ENCODE results near the gene EPHA2. TPM values are rescaled to one million over a fixed set of nuclear protein-coding genes. Genes with fewer than 3 reads are reported as not detected.

The EPHA2 gene
- total and polyA plus RNA-seq, 2 donors (not counting 3 experiments of a cell fraction or from before 2014, with no cell fraction given), result 141 to 147 TPM

DNA sequence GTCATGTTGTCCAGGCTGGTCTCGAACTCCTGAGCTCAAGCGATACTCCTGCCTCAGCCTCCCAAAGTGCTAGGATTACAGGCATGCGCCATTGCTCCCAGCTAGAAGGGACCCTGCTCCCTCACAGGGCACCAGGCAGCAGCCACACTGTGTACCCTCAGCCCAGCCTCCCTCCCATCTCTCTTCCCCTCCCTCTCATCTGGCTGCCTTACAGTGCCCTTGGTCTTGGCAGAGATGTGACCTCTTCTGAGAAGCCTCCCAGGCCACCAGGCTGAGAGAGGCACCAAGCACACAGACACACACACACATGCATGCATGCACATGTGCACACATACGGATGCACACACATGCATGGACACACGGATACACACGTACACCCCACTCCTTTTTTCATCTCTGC lies 25.0 kb downstream of the EPHA2 start:
- BruUV-seq (replicated peaks), result no TSS peak
- TF ChIP-seq, protein P1, sequence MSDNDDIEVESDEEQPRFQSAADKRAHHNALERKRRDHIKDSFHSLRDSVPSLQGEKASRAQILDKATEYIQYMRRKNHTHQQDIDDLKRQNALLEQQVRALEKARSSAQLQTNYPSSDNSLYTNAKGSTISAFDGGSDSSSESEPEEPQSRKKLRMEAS (IDR thresholded peaks at IDR 0.05; ENCODE audit: insufficient read depth, insufficient read length), result no peak
- no peak for TF ChIP-seq MYC (IDR thresholded peaks at IDR 0.05; ENCODE audit: low read depth, low read length)
- no peak for TF ChIP-seq GATA2 (IDR thresholded peaks at IDR 0.05; ENCODE audit: insufficient read depth, insufficient read length, low read depth, low read length)
- TF ChIP-seq POLR2A (IDR thresholded peaks at IDR 0.05; ENCODE audit: low read depth, low read length), result no peak
- no peak for TF ChIP-seq EZH2 (IDR thresholded peaks at IDR 0.05; ENCODE audit: borderline replicate concordance, low read depth, low read length, severe bottlenecking)
- no peak for TF ChIP-seq JUN (IDR thresholded peaks at IDR 0.05; ENCODE audit: borderline replicate concordance, insufficient read depth, insufficient read length, low read depth)
- no peak for TF ChIP-seq POLR2AphosphoS5 (IDR thresholded peaks at IDR 0.05; ENCODE audit: insufficient read depth, low read depth, low read length)
- TF ChIP-seq, protein P2, sequence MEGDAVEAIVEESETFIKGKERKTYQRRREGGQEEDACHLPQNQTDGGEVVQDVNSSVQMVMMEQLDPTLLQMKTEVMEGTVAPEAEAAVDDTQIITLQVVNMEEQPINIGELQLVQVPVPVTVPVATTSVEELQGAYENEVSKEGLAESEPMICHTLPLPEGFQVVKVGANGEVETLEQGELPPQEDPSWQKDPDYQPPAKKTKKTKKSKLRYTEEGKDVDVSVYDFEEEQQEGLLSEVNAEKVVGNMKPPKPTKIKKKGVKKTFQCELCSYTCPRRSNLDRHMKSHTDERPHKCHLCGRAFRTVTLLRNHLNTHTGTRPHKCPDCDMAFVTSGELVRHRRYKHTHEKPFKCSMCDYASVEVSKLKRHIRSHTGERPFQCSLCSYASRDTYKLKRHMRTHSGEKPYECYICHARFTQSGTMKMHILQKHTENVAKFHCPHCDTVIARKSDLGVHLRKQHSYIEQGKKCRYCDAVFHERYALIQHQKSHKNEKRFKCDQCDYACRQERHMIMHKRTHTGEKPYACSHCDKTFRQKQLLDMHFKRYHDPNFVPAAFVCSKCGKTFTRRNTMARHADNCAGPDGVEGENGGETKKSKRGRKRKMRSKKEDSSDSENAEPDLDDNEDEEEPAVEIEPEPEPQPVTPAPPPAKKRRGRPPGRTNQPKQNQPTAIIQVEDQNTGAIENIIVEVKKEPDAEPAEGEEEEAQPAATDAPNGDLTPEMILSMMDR (IDR thresholded peaks at IDR 0.05; ENCODE audit: extremely low read depth in 1 of 2, insufficient read depth in 1 of 2, low read depth in 1 of 2, low read length in 2 of 2), result no peak
- TF ChIP-seq FOS (IDR thresholded peaks at IDR 0.05; ENCODE audit: borderline replicate concordance, insufficient read depth, low read length), result no peak
- H2AFZ ChIP-seq (ENCODE audit: low read depth, low read length), result no peak overlapping the region
- intact Hi-C loops (cut with micrococcal nuclease), result no loop called here
- peaks cover 70% of the 10 kb centered on the region for H3K79me2 ChIP-seq (ENCODE audit: control insufficient read depth, insufficient read depth, low read length)
- no peaks in the 10 kb centered on the region for H3K27me3 ChIP-seq (ENCODE audit: control insufficient read depth in 2 of 2, insufficient read depth in 2 of 2, low read length in 2 of 2)
- peaks cover 72 to 93% of the 10 kb centered on the region in 2 experiments for H3K36me3 ChIP-seq (ENCODE audit: control insufficient read depth in 2 of 2, extremely low read depth in 1 of 2, insufficient read depth in 2 of 2, low read length in 2 of 2)
- H3K9ac ChIP-seq (replicated peaks; ENCODE audit: extremely low read depth, insufficient read depth, low read length), result no peak overlapping the region
- H4K20me1 ChIP-seq (replicated peaks; ENCODE audit: control insufficient read depth, extremely low read depth, insufficient read depth, low read length), result no peaks in the 10 kb centered on the region
- no peak overlapping the region for H3K27ac ChIP-seq (ENCODE audit: insufficient read depth, low read depth, low read length)
- H3K9me3 ChIP-seq (replicated peaks; ENCODE audit: control insufficient read depth, insufficient read depth, low read length), result no peaks in the 10 kb centered on the region
- H3K9me1 ChIP-seq (replicated peaks; ENCODE audit: control insufficient read depth, extremely low read depth, insufficient read depth, low read length), result no peaks in the 10 kb centered on the region
- H3K4me3 ChIP-seq (replicated peaks in 1 of 3; ENCODE audit: insufficient read depth in 1 of 3, low read depth in 1 of 3, low read length in 3 of 3), result no peak overlapping the region
- ChIA-PET CTCF (interaction anchor here (1.1 to 1.9 kb wide), 3 partner anchors 13 to 56 kb away, joined by 3 to 10 read pairs (median 4); no protein-coding TSS in a partner anchor), POLR2A (interaction anchor here (0.8 kb wide), 1 partner anchor 9 kb away, joined by 4 read pairs; no protein-coding TSS in a partner anchor)
- DNase-seq (ENCODE audit: low read depth, low spot score) (no peak), FAIRE-seq (no peak)
- H3K4me2 ChIP-seq (ENCODE audit: insufficient read depth, low read length), result no peak overlapping the region
- H3K4me1 ChIP-seq (ENCODE audit: control insufficient read depth, extremely low read depth, insufficient read depth, low read length), result peaks cover 5% of the 10 kb centered on the region
- dilution Hi-C loops (cut with MboI; ENCODE audit: extremely low pct_ligation_motif_present, low sequenced_read_pairs), result no loop called here

All from endothelial cell of umbilical vein (primary cell).